ENCODE measurements around the gene LASP1NB.
"Not testable (repeated sequence)": the region's sequence is repeated elsewhere in the genome, so short reads cannot be mapped to it uniquely, and the experiment has no call there.

Gene LASP1NB

GRCh38 chr17:38970128-38970527 lies 44.7 kb downstream of the LASP1NB start:
- no peak for DNase-seq

- no peak for DNase-seq
These were observed 45.4 kb downstream of the LASP1NB start for GRCh38 chr17:38970804-38971203.

- not testable (repeated sequence) for DNase-seq
These were observed 50.8 kb downstream of the LASP1NB start for GRCh38 chr17:38976187-38976551.

GRCh38 chr17:38978180-38978579 lies 52.8 kb downstream of the LASP1NB start:
- DNase-seq = no peak

Measured in activated effector memory CD4-positive, alpha-beta T cell treated with anti-CD3 and anti-CD28 coated beads, Interleukin-2, amount 50 U/mL, for 16 hours (primary cell).